HG03442 (cell line): ENCODE measurements around the gene B9D1.

Source experiments
- ATAC-seq: cut with Tn5 transposase; IDR thresholded peaks from one replicate; pipeline ENCODE4 v1.9.1; 2021; ENCODE audit warnings: mild to moderate bottlenecking, moderate library complexity; ENCODE audit not compliant: unreplicated experiment

B9D1 gene

DNA sequence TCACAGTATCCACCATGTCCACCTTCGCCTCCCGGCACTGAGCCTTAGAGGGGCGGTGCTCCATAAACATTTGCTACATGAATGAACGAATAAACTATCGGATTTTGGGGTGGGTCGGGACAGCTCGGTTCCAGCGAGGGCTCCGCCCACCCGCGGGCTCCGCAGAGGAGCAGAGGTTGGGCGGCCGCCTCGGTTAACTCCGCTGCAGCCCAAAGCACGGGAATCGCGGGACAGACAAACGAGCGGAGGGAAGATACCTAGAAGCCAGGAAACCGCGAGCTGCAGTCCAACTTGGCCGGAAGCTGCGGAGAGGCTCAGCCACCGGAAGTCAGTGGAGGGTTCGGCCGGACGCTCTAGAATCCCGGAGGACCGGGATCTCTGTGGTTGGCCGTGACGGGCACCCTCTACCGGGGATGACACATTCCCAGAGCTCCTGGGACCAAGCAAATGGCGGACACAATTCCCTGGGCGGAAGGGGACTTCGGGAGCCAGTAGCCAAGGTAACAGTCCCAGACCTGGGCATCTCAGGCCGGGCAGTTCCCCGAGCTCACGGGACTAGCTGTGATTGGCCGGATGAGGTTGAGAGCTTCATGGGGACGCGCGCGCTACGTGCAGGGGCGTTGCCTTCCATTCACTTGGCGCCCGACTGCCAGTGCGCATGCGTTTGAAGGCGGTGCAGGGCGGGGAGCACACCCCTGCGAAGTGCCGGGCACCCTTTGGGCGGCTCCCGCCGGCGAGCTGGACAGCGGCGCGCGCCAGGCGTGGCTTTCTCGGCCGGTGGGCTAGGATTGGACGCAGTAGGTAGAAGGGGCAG lies 15.3 kb upstream of the B9D1 start:
- peak; percentile 91 for ATAC-seq

DNA sequence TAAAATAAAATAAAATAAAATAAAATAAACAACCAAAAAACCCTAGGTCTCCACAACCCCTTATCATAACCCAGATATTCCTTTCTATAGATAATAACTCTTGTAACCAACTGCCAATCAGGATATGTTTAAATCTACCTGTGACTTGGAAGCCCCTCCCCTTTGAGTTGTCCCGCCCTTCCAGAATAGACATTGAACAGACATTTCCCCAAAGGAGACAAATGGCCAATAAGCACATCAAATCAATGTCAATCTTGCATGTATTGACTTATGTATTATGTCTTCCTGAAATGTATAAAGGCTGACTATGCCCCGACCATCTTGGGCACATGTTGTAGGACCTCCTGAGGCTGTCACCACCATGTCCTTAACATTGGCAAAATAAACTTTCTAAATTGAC lies 14.3 kb upstream of the B9D1 start:
- no peak for ATAC-seq

DNA sequence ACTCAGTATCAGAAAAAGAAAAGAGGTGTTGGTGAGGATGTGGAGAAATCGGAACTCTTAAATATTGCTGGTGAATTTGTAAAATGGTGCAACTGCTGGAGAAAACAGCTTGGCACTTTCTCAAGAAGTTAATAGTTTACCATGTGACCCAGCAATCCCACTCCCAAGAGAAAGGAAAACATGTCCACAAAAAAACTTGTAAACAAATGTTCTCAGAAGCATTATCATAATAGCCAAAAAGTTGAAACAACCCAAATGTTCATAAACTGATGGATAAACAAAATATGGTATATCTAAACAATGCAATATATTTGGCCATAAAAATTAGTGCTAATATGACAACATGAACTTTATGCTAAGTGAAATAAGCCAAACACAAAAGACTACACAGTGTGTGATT lies 13.2 kb upstream of the B9D1 start:
- ATAC-seq = no peak

DNA sequence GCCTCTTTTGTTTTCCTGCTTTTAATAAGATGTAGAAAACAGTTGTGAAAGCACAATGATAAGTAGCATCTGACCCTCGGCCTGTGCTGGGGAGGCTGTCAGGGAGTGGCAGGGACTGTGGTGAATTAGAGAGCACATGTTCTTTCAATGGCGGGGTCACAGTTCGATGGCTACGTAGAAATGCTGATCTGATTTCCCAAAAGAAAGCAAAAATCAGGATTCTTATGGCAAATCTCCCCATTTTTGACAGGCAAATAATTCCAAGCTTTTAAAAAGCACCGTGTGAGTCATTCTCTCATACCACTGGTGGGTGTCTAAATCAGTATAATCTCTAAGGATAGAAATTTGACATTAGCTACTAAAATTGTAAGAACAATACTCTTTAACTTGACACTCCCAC lies 11.6 kb upstream of the B9D1 start:
- no peak for ATAC-seq

DNA sequence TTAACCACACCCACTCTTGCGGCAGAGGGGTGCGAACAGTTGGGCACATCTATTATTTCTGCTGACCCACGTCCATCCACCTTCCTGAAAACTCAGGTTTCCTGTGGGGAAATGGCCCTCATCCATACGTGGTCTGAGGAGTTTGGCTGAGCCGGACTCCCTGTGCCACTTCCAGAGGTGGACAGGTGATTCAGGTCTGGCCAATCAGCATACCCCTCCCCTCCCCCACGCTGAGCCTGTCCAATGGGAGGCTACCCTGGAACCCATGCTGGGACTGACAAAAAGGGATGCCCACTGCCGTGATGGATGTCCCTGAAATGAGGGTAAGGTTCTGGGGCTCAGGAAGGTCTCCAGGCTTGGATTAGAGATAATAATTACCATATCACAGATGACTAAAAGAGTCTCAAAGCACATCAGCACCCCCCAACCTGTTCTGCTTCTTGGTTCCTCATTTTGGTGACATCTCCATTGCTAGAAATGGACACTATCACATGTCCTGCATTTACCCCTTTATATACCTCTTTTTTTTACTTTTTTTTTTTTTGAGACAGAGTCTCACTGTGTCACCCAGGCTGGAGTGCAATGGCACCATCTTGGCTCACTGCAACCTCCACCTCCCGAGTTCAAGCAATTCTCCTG lies 10.5 kb upstream of the B9D1 start:
- ATAC-seq = no peak

DNA sequence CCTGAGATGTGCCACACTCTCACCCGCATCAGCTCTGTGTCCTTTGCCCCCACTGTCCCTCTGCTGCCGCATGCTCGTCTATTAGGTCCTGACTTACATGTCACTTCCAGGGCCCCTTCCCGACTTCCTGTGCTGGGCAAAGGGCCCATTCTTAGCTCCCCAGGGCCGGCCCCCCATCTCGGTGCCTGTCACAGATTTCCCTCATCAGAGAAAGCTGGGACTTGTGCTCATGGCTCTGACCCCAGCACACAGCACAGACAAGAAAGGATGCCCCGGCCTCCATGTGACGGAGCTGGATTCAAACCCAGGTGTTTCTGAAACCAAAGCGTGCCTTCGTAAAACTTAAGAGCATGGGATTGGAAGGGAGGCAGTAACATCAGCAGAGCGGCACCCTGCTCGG lies 9.9 kb upstream of the B9D1 start:
- ATAC-seq = no peak

DNA sequence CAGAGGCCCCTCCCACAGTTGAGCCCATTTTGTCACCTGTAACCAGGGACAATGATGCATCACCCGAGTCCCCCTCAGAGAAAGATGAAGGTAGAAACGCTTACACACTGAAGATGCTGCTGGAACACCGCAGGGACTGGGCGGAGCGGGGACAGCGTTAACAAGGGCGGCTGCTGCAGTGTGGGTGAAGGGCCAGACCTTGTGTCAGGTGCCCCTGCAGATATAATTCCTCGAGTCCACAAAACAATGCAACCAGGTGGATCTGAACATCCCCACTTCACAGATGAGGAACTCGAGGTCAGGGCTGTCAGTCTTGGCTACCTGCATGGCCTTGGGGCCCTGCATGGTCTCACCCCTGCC lies 9.5 kb upstream of the B9D1 start:
- no peak for ATAC-seq

DNA sequence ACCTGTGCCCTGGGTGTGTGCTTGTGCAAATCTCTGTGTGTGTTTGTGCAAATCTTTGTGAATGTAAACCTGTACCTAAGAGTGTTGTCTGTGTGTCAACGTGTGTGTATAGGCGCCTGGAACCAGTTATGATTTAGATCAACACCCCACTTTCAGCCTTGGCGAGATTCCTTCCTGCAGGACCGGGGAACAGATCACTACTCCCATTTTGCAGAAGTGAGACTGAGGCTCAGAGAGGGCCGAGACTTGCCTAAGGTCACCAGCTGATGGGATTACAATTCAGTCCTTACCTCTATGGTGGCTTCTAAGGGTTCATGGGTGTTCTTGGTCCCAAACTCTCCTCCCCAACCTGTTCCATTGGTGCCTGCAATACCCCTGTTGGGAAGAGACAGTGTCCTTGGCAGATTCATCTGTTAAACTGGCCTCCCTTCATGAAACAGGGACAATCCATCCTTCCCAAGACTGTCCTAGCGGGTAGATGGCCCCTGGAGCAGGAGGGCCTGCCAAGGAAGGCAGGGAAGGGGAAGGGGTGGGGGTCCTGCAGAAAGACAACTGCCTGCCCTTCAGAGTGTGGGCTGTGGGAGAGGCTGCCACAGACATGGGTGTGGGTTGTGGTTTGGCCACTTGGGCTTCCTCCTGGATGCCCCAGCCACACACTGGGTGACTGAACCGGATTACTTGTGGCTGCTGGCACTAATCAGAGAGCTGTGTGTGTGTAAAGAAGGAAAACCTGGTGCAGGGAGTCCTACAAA lies 8.9 kb upstream of the B9D1 start:
- ATAC-seq = no peak

DNA sequence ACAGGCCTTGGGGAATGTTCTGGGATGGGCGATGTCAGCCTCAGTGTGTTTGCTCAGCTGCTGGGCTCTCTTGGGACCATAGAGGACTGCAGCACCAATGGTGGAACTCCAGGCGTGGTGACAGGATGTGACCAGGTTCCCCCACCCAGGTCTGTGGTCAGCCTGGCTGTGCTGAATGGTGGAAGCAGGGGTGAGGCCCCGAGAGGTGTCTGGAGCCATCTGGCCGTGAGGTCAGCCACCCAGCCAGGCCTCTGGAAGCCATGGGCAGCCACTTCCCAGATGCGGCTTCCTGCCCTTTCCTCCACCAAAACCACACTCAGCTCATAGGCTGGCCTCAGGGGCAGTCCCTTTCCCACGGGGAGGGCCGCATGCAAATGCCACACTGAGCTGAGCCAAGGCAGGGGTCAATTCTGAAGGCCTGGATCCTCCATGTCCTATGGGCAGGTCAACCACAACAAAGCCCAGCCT lies 8.0 kb upstream of the B9D1 start:
- no peak for ATAC-seq

DNA sequence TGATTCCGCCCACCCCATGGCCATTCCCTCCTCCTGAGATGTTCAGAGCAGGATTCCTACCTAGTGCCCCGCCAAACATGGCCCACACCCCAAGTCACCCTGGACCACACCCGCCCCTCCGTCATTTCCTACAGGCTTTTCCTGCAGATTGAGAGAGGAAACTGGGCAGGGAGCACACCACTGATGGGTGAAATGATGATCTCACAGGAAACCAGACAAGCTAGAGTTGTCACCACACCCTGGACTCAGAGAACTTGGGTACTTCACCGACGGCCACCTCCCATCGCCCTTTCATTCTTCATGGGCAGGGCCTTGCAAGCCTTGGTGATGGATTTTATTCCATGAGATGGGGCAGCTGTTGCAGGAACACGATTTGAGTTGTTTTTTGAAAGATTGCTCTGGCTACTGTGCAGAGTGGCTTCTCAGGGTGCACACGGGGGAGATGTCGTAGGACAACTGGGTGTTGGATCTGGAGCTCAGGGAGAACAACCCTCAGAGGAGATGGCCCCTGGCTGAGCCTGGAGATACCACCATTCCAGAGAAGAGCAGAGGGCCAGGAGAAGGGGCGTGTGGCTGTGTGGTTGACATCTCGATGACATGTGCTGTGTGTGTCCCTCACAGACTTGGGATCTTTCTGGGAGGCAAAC lies 7.4 kb upstream of the B9D1 start:
- ATAC-seq = no peak

DNA sequence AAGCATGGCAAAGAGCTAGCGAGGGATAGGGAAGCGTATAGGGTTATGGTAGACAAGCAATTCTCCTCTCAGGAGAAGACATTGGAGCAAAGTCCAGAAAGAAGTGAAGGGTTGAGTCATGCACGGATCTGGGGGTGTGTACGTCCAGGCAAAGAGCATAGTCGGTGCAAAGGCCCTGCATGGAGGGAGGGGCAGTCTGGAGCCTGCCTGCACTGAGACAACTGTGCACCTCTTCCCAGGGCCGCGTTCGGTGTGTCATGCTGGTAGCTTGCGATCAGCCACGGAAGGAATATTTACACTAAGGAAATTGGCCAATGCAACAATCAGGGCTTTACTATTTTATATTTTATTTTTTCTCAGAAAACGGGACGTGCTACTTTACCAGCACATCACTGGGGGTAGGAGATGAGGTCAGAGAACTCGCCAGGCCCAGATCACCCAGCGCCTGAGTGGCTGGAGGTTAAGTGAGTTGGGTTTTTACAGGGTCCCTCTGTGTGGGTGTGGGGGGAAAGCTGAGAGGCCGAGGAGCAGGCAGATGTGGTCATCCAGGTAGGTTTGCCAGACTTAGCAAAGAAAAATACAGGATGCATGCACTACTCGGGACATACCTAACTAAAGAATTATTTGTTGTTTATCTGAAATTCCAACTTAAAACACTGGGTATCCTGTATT lies 6.7 kb upstream of the B9D1 start:
- no peak for ATAC-seq

DNA sequence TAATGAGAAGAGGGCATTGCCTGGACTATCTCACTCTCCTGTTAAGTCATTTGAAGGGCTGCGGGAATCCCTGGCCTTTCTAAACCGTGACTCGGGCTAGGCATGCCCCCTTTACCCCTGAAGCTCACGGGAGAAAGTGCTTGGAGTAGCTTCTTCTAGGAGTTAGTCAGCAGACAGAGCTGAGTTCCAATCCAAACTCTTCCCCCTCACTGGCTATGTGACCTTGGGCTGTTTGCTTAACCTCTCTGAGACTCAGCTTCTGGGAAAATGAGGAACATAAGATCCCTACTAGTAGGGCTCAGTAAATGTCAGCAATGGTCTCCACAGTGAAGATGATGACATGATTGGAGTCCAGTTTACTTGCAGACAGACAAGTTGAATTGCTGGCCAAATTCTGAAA lies 5.7 kb upstream of the B9D1 start:
- ATAC-seq = no peak

DNA sequence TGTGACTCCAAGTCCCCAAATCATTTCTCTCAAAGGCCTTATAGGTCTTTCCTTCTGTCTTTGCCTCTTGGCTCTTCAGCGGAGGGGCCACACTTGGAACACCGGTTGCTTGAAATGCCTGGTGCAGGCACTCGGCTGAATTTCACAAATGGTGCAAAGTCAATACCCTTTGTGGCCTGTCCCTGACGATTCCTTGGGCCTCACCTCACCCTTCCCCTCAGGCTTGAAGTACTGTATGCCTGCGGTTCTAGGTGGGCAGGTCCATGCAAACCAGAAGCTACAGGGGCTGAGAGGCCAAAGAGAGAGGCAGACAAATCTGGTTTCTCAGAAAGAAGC lies 4.1 kb upstream of the B9D1 start:
- ATAC-seq = no peak

DNA sequence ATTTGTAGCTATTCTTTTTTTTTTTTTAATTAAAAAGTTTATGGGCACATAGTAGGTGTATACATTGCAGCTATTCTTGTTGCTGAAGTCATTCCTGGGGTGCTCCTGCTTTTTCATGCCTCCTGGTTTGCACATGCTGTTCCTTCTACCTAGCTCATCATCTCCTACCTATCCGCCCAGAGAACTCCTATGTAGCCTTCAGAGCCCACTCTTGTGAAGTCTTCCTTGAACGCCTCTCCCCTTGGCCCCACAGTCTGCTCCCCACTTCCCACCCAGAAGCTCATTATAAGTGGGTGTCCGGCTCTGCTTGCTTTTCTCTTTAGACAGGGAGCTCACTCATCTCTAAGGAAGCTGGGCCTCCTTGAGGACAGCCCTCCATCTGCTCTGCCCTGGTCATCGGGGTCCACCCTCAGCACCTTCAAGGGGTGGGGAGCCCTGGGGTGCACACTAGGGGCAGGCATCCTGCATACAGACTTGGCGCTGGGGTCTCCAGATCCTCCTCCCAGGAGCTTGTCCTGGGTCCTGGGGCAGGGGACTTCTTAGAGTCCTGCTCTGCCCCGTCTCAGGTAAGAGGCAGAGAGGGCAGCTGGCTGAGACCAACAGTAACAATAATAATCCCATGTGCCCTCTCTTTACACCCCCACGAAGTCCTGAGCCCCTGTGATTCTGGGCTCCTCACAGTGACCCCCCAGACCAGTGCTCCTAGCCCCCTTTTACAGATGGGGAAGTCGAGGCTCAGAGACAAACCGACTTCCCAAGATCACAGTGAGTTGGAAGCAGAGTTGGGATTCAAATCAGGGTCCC lies 3.5 kb upstream of the B9D1 start:
- ATAC-seq = no peak

DNA sequence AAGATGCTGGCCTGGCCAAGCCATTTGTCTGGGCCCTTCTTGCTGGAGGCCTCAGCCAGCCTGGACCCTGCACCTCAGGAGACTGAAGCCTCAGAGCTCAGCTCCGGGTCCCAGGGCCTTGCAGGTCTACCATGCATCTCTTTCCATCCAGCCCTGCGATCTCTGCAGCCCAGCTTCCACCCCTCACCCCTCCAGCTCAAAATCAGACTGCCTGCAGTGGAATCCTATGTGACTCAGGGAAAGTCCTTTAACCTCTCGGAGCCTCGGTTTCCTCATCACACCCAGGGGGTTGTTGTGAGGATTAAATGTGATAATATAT lies 2.9 kb upstream of the B9D1 start:
- no peak for ATAC-seq

DNA sequence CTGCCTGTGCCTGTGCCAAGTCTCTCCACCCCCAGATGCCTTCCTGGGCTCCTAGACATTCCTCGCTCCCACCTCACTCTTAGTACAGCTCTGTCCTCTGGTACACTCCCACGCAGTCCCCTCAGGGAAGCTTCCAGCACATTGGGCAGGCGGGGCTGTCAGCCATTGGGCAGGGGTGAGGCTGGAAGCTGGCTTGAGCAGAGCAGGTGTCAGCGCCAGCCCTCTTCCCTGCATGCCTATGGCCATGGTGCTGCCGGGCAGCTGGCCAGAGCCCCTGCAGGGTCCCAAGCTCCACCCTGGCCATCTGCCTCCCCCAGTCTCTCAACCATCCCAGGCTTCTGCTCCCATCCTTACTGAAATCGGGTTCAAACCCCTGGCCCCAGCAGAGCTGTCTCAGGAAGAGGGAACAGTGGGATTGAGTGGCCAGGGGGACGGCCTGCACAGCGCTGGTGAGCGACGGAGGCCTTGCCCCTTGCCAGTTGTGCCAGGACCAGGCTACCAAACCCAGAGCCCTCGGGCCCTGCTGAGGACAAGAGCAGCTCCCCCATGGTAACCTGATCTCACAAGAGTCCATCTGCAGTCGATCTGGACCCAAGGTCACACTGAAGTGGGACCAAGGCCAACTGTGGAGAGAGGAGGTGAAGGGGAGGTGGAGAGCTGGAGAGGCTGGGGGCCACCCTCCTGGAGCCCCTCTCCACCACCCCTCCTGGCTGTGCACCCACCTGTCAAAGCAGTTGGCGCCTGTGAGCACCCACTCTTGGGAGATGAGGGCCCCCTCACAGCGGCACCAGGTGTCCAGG lies 2.4 kb upstream of the B9D1 start:
- no peak for ATAC-seq

DNA sequence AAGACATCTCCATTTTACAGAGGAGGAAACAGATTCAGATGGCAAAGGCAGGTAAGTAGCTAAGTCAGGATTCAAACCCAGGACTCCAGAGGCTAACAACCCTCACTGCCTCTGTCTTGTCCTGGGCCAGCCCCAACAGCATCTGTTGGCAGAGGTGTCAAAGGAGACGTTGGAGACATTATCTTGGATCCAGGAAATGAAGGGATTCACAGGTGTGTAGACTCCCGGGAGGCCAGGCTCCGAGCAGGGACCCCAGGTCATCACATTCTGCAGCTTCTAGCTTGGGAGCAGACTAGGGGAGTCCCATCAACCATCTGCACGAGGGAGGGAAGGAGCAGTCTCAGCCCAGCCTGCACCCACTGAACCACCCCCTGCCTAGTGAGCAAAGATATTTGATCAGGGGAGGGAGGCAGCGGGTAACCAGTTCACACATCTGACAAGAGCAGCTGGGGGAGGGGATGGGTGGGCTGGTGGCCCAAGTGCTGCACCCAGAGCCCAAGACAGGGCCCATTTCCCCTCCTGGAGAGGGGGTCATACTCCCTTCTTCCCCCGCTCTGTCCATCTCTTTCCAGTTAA lies 1.0 kb upstream of the B9D1 start:
- no peak for ATAC-seq

DNA sequence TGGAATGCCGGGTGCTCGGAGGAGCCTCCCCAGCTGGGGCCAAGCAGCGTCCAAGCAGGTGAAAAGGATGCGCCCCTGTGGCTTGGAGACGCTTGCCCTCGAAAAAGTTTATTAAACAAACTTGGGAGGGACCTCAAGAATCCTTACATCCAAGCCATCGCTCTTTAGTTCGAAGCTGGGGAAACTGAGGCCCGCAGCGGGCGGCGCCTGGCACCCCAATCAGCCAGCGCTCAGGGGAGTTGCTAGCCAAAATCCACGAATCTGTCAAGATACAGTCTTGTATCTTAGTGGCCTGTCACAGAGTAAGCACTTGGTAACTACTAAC lies 553 bp upstream of the B9D1 start:
- ATAC-seq = no peak

DNA sequence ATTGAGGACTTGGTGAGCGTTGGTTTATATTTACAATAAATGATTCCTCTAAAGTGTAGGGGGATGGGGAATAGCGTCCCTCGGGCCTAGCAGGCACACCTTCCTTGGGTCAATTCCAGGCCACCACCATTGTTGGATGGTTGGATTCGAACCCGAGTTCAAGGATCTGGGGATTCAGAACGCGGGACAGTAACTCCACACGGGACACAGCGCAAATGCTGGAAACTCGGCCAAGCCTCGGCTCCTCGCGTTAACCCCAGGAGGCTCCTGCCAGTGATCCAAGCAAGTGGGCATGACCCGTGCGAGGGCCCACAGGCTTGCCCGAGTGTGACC lies 613 bp downstream of the B9D1 start:
- no peak for ATAC-seq

DNA sequence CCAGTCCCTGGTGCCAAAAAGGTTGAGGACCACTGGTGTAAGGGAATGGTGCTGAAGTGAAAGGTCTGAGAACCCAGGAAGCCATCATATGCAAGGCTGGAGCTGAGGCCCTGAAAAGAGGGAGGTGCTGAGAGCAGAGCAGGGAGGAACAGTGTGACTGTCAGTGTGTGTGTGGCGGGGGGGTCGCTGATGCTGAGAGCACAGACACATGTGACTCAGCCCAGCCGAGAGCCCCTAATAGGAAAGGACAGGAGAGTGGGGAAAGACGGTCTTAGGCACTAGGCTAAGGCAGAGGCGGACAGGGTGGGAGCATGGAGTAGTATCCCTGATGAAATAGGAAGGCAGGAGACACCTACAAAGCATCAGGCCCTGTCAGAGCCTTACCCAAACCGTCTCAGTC lies 1.2 kb downstream of the B9D1 start:
- ATAC-seq = no peak
